ENCODE results near the gene GAS2L1.
A peak's percentile ranks its signal among the peaks of the same experiment; 100 is the strongest.

Gene GAS2L1

DNA sequence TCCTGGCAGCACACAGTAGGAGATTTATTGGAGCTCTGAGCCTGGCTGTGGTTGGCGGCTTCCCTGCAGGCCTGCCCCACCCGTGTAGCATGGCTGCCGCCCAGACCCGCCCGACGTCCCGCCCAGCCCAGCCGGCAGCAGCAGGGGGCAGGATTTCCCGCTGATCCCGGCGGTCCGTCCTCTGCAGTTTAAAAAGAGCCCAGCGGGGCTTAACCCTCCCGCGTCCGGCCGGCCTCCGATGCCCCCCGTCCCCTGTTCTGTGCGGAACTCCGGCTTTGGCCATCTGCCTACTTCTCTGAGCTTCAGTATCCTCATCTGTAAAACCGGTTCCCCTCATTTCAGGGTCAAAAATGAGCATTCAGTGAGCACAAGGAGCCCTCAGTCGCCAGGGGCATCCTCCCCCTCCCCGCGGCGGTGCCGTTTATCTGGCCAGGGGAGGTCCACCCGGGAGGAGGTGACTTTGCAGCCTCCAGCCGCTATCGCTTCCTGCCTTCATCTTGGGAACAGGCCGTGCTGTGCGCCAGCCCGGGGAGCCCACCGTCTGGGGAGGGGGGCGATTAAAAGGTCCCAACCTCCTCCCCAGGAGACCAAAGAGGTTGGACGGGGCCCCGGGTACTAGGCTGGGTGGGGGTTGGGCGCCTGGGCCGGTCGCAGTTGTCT, at the start of gene GAS2L1:
Gene GAS2L1, plus strand, starts transcription at position 476 of the 660 bp plus-strand sequence. CDS start 1,456 bp downstream, outside the sequence.
- peak; percentile 52 for DNase-seq

DNA sequence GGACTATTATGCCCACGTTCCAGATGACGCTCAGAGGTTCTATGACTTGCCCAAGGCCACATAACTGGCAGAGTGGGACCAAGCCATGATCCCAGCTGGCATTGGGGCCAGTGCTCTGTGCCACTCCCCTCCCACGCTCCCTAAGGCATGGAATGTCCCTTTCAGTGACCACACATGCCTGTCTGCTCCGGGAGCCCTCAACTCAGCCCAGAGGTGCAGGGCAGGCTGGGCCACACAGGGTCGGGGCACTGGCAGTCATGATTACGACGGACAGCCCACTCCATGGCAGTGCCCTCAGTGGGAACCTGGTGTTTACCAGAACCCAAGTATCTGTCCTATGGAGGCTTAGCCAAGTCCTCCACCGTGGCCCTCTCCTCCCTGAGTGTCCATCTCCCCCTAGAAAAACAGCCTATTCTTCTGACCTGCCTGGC, 48.7 kb upstream of the GAS2L1 start:
- DNase-seq = no peak

- no peak for DNase-seq
Measured at GRCh38 chr22:29258407-29259252, 47.8 kb upstream of the GAS2L1 start.

DNA sequence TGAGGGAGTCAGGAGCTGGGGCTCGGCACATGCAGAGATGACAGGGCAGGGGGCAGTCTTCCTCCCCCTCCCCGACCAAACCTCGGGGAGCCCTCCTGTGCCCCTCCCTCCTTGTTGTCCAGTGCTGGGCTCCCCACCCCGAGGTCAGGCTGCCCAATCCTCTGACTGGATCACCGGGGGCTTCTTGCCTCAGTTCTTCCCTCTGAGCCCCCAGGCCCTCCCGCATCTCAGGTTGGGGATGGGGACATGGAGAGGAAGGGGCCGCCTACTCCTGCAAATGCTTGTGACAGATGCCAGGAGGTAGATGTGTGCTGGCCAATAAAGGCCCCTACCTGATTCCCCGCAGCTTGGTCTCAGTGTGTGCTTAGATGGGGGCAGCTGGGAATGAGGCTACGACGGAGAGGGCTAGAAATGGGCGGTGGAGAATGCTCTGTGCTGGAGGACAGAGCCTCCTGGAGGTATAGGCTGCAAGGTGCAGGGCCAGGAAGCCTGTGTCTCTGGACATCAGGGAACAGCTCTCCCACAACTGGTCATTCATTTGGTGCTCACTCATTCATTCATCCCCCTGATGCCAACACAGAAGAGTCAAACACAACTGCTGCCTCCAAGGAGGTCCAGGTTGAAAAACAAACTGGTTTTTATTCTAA, 47.1 kb upstream of the GAS2L1 start:
- no peak for DNase-seq

GRCh38 chr22:29260031-29260560, 46.4 kb upstream of the GAS2L1 start:
- no peak for DNase-seq

DNA sequence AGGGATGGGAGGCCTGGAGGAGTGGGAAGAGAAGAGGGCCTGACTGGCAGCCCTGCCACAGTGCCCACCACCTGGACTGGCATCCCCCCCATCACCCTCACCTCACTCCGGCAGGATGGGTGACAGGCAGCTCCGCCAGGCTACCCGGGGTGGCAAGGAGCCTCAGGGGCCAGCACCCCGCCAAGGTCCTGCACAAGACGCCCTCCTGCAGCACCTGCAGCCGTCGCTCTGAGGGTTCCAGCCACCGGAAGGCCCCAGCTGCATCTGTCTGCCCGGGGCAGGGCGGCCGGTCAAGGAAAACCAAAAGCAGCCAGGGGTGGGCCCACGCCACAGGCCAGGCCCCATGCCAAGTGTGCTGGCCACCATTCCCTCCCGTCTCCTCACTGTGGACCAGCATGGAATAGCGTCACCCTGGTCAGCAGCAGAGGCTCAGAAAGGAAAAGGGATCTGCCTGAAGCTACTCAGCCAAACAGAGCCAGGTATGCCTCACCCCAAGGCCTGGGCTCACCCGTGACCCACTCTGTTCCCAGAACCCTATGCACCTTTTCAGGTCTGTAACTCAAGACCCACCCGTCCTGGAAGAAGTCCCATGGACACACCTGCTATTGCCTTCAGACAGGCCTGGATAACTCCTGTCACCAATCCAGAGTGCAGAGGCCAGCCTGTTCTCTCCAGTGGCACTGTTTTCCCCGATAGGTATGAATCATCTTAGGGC, 45.7 kb upstream of the GAS2L1 start:
- DNase-seq = no peak

GRCh38 chr22:29263791-29264276, 42.6 kb upstream of the GAS2L1 start:
- DNase-seq = no peak

- no peak for DNase-seq
Measured at GRCh38 chr22:29265305-29265704, 41.1 kb upstream of the GAS2L1 start.

- DNase-seq = no peak
Measured at GRCh38 chr22:29265929-29266328, 40.5 kb upstream of the GAS2L1 start.

DNA sequence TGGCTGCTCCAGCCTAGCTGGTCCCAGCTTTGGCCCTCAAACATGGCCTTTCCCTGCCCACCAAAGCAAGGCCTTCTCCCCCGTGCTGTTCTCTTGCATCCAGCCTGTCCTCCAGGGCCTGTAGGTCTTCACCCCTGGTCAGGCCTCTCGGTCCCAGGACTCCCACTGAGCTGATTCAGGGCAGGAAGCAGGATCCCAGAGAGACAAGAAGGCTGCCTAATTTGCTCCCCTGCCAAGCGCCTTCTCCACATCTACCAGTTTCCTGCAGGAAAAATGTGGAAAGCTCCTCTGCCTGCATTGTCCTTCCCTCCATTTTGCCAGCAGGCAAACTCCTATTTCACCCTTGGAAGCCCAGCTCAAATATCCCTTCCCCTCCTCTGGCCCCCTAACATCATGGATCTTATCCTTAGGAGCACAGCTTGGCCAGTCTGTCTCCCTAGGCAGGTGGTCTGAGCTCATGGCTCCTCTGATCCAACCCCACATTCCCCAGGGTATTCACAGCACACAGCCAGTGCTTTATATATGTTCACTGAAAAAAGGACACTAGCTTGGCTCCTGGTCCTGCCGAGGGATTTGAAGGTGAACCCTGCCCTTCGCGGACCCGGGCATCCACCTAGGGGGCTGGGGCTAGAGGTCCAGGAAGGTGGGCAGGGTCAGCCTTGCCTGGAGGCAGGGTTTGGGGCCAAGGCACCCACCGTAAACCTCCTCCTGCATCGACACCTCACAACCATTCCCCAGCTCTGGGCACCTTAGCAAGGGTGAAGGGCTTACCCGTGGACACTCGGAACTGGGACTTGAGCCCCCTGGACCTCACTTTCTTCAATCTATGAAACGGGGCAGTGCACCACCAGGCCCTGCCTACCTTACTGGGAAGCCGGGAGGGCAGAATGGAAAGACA, 39.6 kb upstream of the GAS2L1 start:
- DNase-seq = no peak

- DNase-seq = no peak
Measured at GRCh38 chr22:29267462-29267857, 39.0 kb upstream of the GAS2L1 start.

GRCh38 chr22:29267858-29268510, 38.5 kb upstream of the GAS2L1 start, which contains the start of the genes EWSR1 and RHBDD3:
Gene EWSR1 (plus strand): TSS chr22:29268268. CDS start chr22:29268337, 69 bp downstream.
Gene RHBDD3 (minus strand): TSS chr22:29267981. CDS start chr22:29265626, 2,355 bp downstream.
- DNase-seq = peak; percentile 95

- DNase-seq = peak; percentile 27
Measured at GRCh38 chr22:29268511-29269229, 37.8 kb upstream of the GAS2L1 start.

DNA sequence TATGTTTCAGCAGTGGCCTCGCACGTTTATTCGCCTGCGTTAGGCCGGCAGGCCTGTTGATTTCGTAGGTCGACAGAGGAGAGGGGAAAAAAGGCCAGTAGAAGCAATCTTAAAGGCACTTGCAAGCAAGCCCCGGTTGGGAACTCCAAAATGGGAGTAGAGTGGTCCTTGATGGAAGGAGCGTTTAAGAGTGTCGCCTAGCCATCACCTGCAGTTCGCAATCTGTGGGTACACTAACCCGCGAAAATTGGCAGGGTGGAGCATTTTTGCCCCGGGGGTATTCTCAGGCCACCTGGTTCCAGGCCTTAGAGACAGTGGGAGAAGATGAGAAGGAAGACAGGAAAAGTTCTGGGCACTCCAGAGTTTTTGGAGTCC, 37.2 kb upstream of the GAS2L1 start:
- no peak for DNase-seq

DNA sequence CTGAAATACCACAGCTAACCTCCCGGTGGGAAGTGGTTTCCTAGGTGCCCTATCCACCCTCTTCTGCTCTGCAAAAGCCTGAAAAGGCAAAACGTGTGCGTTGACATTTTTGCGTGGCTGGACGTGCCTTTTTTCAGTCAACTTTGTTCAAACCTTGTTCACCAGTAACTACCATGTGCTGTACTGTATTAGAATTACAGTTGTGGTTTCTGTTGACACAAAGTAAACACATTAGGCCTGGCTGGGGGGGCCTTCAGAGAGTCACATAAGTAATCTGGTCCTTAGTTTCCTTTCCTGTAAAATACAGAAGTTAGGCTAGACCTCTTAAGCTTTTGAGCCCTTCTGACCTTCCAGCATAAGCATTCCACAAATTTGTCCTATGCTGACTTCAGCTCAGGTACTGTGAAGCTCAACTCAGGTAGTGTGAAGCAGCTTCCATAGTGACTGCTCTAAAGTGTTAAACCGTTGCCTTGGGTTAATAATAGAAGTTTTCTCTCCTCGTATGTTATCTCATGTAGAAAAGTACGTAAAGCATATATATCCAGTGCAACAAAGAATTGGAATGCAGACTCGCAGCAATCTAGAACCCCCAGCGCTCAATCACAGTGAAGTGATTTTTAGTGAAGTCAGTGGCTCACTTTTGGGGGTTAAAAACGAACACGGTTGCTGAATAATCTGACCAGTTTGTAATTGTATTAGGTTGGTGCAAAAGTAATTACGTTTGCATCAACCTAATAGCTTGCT, 36.5 kb upstream of the GAS2L1 start:
- no peak for DNase-seq

DNA sequence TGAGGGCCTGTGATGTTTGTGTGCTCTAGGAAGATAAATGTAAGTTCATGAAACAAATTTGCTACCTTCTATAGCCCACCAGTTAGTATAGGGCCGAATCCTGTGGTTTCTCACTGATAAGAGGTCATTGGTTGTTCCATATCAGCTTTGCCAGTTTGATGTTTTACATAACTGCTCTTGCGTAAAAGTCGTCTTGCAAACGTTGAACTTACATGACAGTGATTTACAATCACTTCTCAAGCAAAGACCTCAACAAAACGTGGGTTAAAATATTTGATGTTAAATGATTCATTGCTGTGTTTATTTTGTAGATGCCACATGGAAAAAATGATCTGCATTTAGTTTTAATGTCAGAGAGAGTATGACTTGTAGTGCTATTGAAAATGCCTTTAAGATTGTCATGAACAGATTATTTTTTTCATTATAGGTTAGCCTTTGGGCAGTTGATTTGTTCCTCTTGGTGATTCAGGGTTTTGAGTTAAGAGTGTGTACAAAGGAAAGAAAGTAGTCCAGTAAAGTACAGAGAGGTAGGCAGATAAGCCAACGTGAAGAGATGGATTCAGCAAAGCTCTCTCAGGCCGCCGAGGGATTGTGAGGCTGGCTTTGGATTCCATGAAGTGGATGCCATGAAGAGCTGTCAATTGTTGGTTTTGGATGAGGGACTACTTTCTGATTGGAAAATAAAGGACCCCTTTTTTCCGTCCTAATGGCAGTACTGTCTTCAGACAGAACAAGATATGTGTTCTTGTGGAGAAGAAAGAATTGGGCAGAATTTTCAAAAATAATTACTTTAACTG, 35.8 kb upstream of the GAS2L1 start:
- no peak for DNase-seq

GRCh38 chr22:29272624-29273023, 33.8 kb upstream of the GAS2L1 start:
- no peak for DNase-seq

GRCh38 chr22:29275167-29275566, 31.3 kb upstream of the GAS2L1 start:
- no peak for DNase-seq

Data from CD4-positive, alpha-beta T cell treated with Interleukin-15 for 1 hour (primary cell).